H1 (cell line): Measurements from ENCODE around the gene PTX4. TPM values are rescaled to one million over a fixed set of nuclear protein-coding genes. Genes with fewer than 3 reads are reported as not detected.
A peak's percentile ranks its signal among the peaks of the same experiment; 100 is the strongest.

Source experiments
- CTCF ChIA-PET: fragments of 300-600 bp; sonication (Branson Sonifier 250); formaldehyde crosslinking; loops from one replicate; lab custom pipeline; 2021; ENCODE audit not compliant: partially characterized antibody; lab: Charles Lee
- POLR2A ChIA-PET: fragments of 300-600 bp; sonication (Branson Sonifier 250); formaldehyde crosslinking; loops from one replicate; lab custom pipeline; 2021; ENCODE audit warnings: inconsistent platforms; ENCODE audit not compliant: partially characterized antibody; lab: Charles Lee
- DNase-seq, 2 experiments: peaks; one replicate each; pipeline versions ENCODE4 v3.0.0 to v3.0.0-alpha.2; 2010 to 2022; ENCODE audit warnings: low spot score in 2 of 2, low read depth in 1 of 2, mixed read lengths in 1 of 2
- FAIRE-seq: peaks from 2 replicates; lab custom pipeline; 2011; peaks lifted over from hg19 to GRCh38; lab: Jason Lieb, UNC
- H2AFZ ChIP-seq: 2 replicates; pipeline ENCODE4 v1.8.1; 2012; ENCODE audit warnings: low read length, inconsistent platforms
- H2AK5ac ChIP-seq: 2 replicates; pipeline ENCODE4 v1.6.1; 2013; ENCODE audit warnings: low read depth, low read length
- H2BK120ac ChIP-seq: replicated peaks from 2 replicates; pipeline ENCODE3; 2013; ENCODE audit warnings: low read depth, low read length, inconsistent platforms
- H2BK12ac ChIP-seq: 2 replicates; pipeline ENCODE4 v1.6.1; 2013; ENCODE audit warnings: low read depth, low read length
- H2BK15ac ChIP-seq: 2 replicates; pipeline ENCODE4 v1.6.1; 2013; ENCODE audit warnings: low read length
- H2BK20ac ChIP-seq: 2 replicates; pipeline ENCODE4 v1.6.1; 2013; ENCODE audit warnings: low read length
- H2BK5ac ChIP-seq: 2 replicates; pipeline ENCODE4 v1.6.1; 2013; ENCODE audit warnings: low read depth, low read length
- H3K14ac ChIP-seq: 2 replicates; pipeline ENCODE4 v1.6.1; 2013; ENCODE audit warnings: inconsistent platforms; ENCODE audit not compliant: insufficient read length
- H3K18ac ChIP-seq: 2 replicates; pipeline ENCODE4 v1.6.1; 2013; ENCODE audit warnings: low read length; ENCODE audit errors: extremely low read depth
- H3K23ac ChIP-seq: 2 replicates; pipeline ENCODE4 v1.6.1; 2013; ENCODE audit warnings: inconsistent platforms; ENCODE audit not compliant: insufficient read length
- H3K23me2 ChIP-seq: 2 replicates; pipeline ENCODE4 v1.6.1; 2013; ENCODE audit warnings: low read depth, low read length
- H3K27ac ChIP-seq: 2 replicates; pipeline ENCODE4 v1.6.1; 2011; ENCODE audit warnings: low read depth, low read length, inconsistent platforms
- H3K27me3 ChIP-seq, 4 experiments: replicated peaks in 1 of 4; 1 replicate in 1 of 4; 2 replicates in 3 of 4; pipeline versions ENCODE4 v1.6.1 to v1.8.1; 2011 to 2013; ENCODE audit warnings: low read length in 3 of 4, mild to moderate bottlenecking in 3 of 4, inconsistent platforms in 2 of 4, mixed read lengths in 2 of 4, moderate library complexity in 1 of 4; ENCODE audit not compliant: control insufficient read depth in 3 of 4, insufficient read depth in 3 of 4; ENCODE audit errors: extremely low read depth in 1 of 4
- H3K36me3 ChIP-seq, 4 experiments: 2 replicates each; pipeline versions ENCODE4 v1.6.1 to v1.8.1; 2011 to 2013; ENCODE audit warnings: mild to moderate bottlenecking in 4 of 4, low read length in 3 of 4, moderate library complexity in 2 of 4, control low read depth in 1 of 4, inconsistent platforms in 1 of 4; ENCODE audit not compliant: insufficient read depth in 4 of 4, control insufficient read depth in 2 of 4
- H3K4ac ChIP-seq: replicated peaks from 2 replicates; pipeline ENCODE3; 2013; ENCODE audit warnings: low read length, low read depth, mixed read lengths, inconsistent platforms; ENCODE audit not compliant: insufficient read length
- H3K4me1 ChIP-seq, 4 experiments: replicated peaks in 1 of 4; 1 replicate in 1 of 4; 2 replicates in 3 of 4; pipeline versions ENCODE4 v1.6.1 to v1.8.1; 2011 to 2013; ENCODE audit warnings: low read length in 3 of 4, inconsistent platforms in 2 of 4, mixed read lengths in 1 of 4; ENCODE audit not compliant: insufficient read depth in 4 of 4, control insufficient read depth in 3 of 4
- H3K4me2 ChIP-seq, 2 experiments: 2 replicates each; pipeline versions ENCODE4 v1.6.1 to v1.8.1; 2011 to 2013; ENCODE audit warnings: low read depth in 2 of 2, low read length in 2 of 2, control low read depth in 1 of 2, inconsistent platforms in 1 of 2, mild to moderate bottlenecking in 1 of 2; ENCODE audit not compliant: insufficient read depth in 1 of 2
- H3K4me3 ChIP-seq, 4 experiments: fragments of 200-600, 300-600 bp in 1 of 4; sonication (generic), shearing (Covaris generic), sonication (Bioruptor Twin) in 1 of 4; 2 replicates each; pipeline versions ENCODE4 v1.5.1 to v1.8.1; 2011 to 2016; ENCODE audit warnings: low read length in 4 of 4, low read depth in 3 of 4, control low read depth in 2 of 4, inconsistent platforms in 2 of 4, mild to moderate bottlenecking in 2 of 4, mixed read lengths in 1 of 4, moderate library complexity in 1 of 4; ENCODE audit not compliant: insufficient read depth in 2 of 4; ENCODE audit errors: extremely low read depth in 1 of 4
- H3K56ac ChIP-seq: replicated peaks from 2 replicates; pipeline ENCODE3; 2013; ENCODE audit warnings: low read depth, mild to moderate bottlenecking, mixed read lengths, low read length, inconsistent platforms; ENCODE audit not compliant: insufficient read length
- H3K79me1 ChIP-seq: 2 replicates; pipeline ENCODE4 v1.6.1; 2013; ENCODE audit warnings: low read depth, low read length, control low read depth
- H3K79me2 ChIP-seq, 2 experiments: 2 replicates each; pipeline versions ENCODE4 v1.6.1 to v1.8.1; 2012 to 2013; ENCODE audit warnings: low read length in 2 of 2, mild to moderate bottlenecking in 2 of 2, inconsistent platforms in 1 of 2; ENCODE audit not compliant: insufficient read depth in 2 of 2, control insufficient read depth in 1 of 2
- H3K9ac ChIP-seq, 4 experiments: replicated peaks in 1 of 4; 1 replicate in 1 of 4; 2 replicates in 3 of 4; pipeline versions ENCODE4 v1.6.1 to v1.8.1; 2011 to 2013; ENCODE audit warnings: low read depth in 3 of 4, low read length in 3 of 4, control low read depth in 2 of 4, mild to moderate bottlenecking in 2 of 4, moderate library complexity in 2 of 4, inconsistent platforms in 1 of 4; ENCODE audit errors: extremely low read depth in 1 of 4
- H3K9me3 ChIP-seq, 2 experiments: 2 replicates each; pipeline versions ENCODE4 v1.6.1 to v1.8.1; 2012 to 2013; ENCODE audit warnings: mild to moderate bottlenecking in 2 of 2, moderate library complexity in 2 of 2, control low read depth in 1 of 2, inconsistent platforms in 1 of 2, low read depth in 1 of 2, low read length in 1 of 2, mixed read lengths in 1 of 2; ENCODE audit not compliant: insufficient read depth in 2 of 2
- H4K20me1 ChIP-seq, 2 experiments: replicated peaks in 1 of 2; 2 replicates each; pipeline versions ENCODE3 to v1.8.1; 2011 to 2013; ENCODE audit warnings: inconsistent platforms in 2 of 2, low read length in 2 of 2, mild to moderate bottlenecking in 1 of 2; ENCODE audit not compliant: insufficient read depth in 2 of 2, control insufficient read depth in 1 of 2
- H4K5ac ChIP-seq: 2 replicates; pipeline ENCODE4 v1.6.1; 2013; ENCODE audit warnings: low read length, low read depth, mixed read lengths, inconsistent platforms; ENCODE audit not compliant: insufficient read length
- H4K8ac ChIP-seq: 2 replicates; pipeline ENCODE4 v1.8.0; 2013; ENCODE audit warnings: mild to moderate bottlenecking, moderate library complexity, low read length, inconsistent platforms; ENCODE audit not compliant: insufficient read depth; ENCODE audit errors: extremely low read depth
- H4K91ac ChIP-seq: replicated peaks from 2 replicates; pipeline ENCODE3; 2013; ENCODE audit warnings: low read length, mixed read lengths, inconsistent platforms; ENCODE audit not compliant: insufficient read length
- EP300 ChIP-seq, 2 experiments: IDR thresholded peaks; 1 replicate in 1 of 2; 2 replicates in 1 of 2; pipeline ENCODE4 v1.6.1; 2011 to 2012; ENCODE audit warnings: low read depth in 2 of 2, low read length in 2 of 2, mild to moderate bottlenecking in 2 of 2, borderline replicate concordance in 1 of 2, inconsistent platforms in 1 of 2, moderate library complexity in 1 of 2
- POU5F1 ChIP-seq: IDR thresholded peaks from 2 replicates; pipeline ENCODE4 v1.6.1; 2011; ENCODE audit warnings: low read depth, mild to moderate bottlenecking, low read length, moderate library complexity
- WGBS, 2 experiments: shearing (Covaris generic) in 1 of 2; methylation state at CpG; one replicate each; pipeline versions ENCODE4 v1.1.6 to v1.1.7; 2013 to 2015; ENCODE audit warnings: low lambda C conversion rate in 2 of 2, mixed read lengths in 2 of 2, inconsistent platforms in 1 of 2, low coverage in 1 of 2, missing lambda C conversion rate in 1 of 2; ENCODE audit not compliant: insufficient replicate concordance in 2 of 2, insufficient coverage in 1 of 2, insufficient read length in 1 of 2; ENCODE audit errors: extremely low coverage in 1 of 2, missing lambda C conversion rate in 1 of 2; 5-methylcytosine and 5-hydroxymethylcytosine counted together
- polyA plus RNA-seq, 7 experiments: library from polyadenylated mRNA; depleted of rRNA in 3 of 7; stranded (reverse) in 5 of 7; unstranded in 2 of 7; fragments of >200 nt in 5 of 7; fragments of 200-250 nt in 2 of 7; gene quantifications; 1 replicate in 5 of 7; 2 replicates in 1 of 7; 4 replicates in 1 of 7; pipeline versions ENCODE4 v1.2.1 to v1.2.3, GENCODE V29; 2011 to 2013; ENCODE audit warnings: missing spikeins in 2 of 7, mixed read lengths in 2 of 7
- total RNA-seq: library from RNA; stranded (reverse); fragmentation: NEBNext Ultra II Directional; extraction: Animal tissue kit (Norgen Biotek cat#: 25700); gene quantifications from 2 replicates; pipeline ENCODE4 v1.2.1, GENCODE V29; 2021

The PTX4 gene
- total and polyA plus RNA-seq, 2 of the 8 experiments (the other 6 are each of a cell fraction or from before 2014, with no cell fraction given) = not detected

DNA sequence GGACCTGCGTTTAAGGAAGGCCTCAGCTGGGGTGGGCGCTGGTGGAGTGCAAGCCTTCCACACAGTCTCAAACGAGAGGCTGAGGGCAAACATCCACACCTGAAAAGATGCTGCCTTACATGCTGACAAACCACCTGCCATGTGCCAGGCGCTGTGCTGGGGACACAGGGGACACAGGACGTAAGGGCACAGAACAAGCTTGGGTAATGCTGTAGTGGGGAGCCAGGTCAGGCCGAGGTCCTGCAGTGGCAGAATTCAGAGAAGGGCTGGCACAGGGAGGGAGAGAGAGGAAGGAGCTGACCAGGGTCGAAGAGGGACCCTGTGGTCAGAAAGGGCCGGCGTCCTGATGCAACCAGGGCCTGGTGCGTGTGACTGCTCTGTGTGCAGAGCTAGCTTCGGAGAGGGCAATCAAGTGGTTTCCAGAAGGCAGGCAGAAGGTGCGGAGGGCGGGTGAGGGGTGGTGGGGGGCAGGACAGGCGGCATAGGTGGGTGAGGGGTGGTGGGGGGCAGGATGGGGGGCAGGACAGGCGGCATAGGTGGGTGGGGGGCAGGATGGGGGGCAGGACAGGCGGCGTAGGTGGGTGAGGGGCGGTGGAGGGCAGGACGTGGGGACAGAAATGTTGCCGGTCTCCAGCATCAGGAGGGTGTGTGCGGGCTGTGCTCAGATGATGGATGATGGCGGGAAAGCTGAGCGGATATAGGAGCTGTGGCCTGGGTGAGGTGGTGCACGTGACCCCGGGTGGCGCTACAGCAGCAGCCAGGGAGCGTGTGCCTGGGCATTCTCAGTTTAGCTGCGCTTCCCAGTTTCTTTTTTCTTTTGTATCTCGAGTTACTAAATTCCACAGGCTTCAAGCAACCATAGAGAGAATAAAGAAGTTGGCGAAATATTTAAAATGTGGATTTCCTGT lies 23.2 kb upstream of the PTX4 start:
- Histone ChIP-seq H3K79me2 (no peaks in the 10 kb centered on the region), H3K9me3 (peaks cover 0 to 2% of the 10 kb centered on the region in 2 experiments; a peak in 2 of 4 replicates), H3K56ac (no peak overlapping the region), H3K27me3 (no peaks in the 10 kb centered on the region), H3K9ac (no peak overlapping the region), H3K79me1 (no peaks in the 10 kb centered on the region), H2BK120ac (no peak overlapping the region), H2AK5ac (no peak overlapping the region), H3K4me2 (no peak overlapping the region), H2BK5ac (no peak overlapping the region), H3K23me2 (no peaks in the 10 kb centered on the region), H3K4me3 (no peak overlapping the region), H2AFZ (no peak overlapping the region), H3K36me3 (peaks cover 3 to 14% (median 5%) of the 10 kb centered on the region in 4 experiments; a peak in 5 of 8 replicates), H3K4me1 (no peaks in the 10 kb centered on the region), H4K8ac (peak overlapping the region; percentile 45; the same call in 1 of the 2 replicates), H4K91ac (no peak overlapping the region), H3K14ac (no peak overlapping the region), H3K27ac (no peak overlapping the region), H4K20me1 (peaks cover 2% of the 10 kb centered on the region in 2 experiments), H2BK12ac (no peak overlapping the region), H3K18ac (no peak overlapping the region), H2BK20ac (no peak overlapping the region), H3K4ac (no peak overlapping the region), H4K5ac (no peak overlapping the region), H2BK15ac (no peak overlapping the region), H3K23ac (no peak overlapping the region)
- ChIA-PET POLR2A (interaction anchor here (0.9 to 10.3 kb wide), 19 partner anchors 8 to 270 kb away, joined by 3 to 175 read pairs (median 4); partner anchors contain the start of genes JPT2, MAPK8IP3, NME3 and NUBP2), CTCF (interaction anchor here (0.6 to 1.9 kb wide), 12 partner anchors 9 to 148 kb away, joined by 3 to 6 read pairs (median 3); no protein-coding TSS in a partner anchor)
- WGBS, 2 experiments = 83% methylated on average over 18 of the region's 30 CpGs; no CpG with 5 or more reads in 1 of the 2 experiments
- FAIRE-seq (no peak), DNase-seq (no peak)
- no peak for TF ChIP-seq POU5F1
- TF ChIP-seq EP300 (IDR thresholded peaks at IDR 0.05; ENCODE audit: borderline replicate concordance in 1 of 2, low read depth in 2 of 2, low read length in 2 of 2) = no peak
